ENCODE measurements around the gene CUX1.

- TF ChIP-seq, protein P1, sequence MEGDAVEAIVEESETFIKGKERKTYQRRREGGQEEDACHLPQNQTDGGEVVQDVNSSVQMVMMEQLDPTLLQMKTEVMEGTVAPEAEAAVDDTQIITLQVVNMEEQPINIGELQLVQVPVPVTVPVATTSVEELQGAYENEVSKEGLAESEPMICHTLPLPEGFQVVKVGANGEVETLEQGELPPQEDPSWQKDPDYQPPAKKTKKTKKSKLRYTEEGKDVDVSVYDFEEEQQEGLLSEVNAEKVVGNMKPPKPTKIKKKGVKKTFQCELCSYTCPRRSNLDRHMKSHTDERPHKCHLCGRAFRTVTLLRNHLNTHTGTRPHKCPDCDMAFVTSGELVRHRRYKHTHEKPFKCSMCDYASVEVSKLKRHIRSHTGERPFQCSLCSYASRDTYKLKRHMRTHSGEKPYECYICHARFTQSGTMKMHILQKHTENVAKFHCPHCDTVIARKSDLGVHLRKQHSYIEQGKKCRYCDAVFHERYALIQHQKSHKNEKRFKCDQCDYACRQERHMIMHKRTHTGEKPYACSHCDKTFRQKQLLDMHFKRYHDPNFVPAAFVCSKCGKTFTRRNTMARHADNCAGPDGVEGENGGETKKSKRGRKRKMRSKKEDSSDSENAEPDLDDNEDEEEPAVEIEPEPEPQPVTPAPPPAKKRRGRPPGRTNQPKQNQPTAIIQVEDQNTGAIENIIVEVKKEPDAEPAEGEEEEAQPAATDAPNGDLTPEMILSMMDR (IDR thresholded peaks at IDR 0.05) = no peak
- no peak for TF ChIP-seq EP300 (IDR thresholded peaks at IDR 0.05)
Measured at GRCh38 chr7:102061981-102062390, 244.6 kb downstream of the CUX1 start.

All from ovary (tissue), 3 donors.